Measurements from ENCODE around the gene ATP1B1.
A peak's percentile ranks its signal among the peaks of the same experiment; 100 is the strongest.

ATP1B1 gene

DNA sequence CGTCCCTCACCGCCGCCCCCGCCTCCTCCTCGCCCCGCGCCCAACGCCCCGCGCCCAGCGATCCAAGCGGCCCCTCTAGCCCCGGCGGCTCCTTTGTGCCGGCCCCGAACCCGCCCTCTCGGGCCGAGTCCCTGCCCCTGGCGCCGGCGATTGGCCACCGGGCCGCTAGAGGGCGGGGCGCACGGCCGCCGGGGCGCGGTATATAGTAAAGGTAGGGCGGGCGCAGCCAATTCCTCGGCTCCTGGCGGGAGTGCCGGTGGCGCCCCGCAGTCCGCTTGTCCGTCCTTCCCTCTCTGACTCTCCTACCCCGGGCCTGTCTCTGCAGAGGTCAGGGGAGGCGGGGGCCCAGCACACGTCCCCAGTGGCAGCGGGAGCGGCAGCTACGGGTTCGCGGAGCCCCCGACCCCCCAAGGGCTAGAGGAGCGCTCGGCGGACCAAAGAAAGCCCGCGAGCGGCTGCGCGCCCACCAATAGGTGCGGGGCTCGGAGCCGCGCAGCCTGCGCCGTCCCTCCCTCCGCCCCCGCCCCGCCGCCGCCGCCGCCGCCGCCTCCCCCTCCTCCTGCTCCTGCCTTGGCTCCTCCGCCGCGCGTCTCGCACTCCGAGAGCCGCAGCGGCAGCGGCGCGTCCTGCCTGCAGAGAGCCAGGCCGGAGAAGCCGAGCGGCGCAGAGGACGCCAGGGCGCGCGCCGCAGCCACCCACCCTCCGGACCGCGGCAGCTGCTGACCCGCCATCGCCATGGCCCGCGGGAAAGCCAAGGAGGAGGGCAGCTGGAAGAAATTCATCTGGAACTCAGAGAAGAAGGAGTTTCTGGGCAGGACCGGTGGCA, at the start of gene ATP1B1:
TSS of gene ATP1B1 (plus strand) at position 596 of the 826 bp plus-strand sequence. CDS start at position 736, 140 bp downstream.
- DNase-seq, result peak; percentile 82

GRCh38 chr1:169059421-169059820, 47.1 kb upstream of the ATP1B1 start:
- DNase-seq, result no peak

DNA sequence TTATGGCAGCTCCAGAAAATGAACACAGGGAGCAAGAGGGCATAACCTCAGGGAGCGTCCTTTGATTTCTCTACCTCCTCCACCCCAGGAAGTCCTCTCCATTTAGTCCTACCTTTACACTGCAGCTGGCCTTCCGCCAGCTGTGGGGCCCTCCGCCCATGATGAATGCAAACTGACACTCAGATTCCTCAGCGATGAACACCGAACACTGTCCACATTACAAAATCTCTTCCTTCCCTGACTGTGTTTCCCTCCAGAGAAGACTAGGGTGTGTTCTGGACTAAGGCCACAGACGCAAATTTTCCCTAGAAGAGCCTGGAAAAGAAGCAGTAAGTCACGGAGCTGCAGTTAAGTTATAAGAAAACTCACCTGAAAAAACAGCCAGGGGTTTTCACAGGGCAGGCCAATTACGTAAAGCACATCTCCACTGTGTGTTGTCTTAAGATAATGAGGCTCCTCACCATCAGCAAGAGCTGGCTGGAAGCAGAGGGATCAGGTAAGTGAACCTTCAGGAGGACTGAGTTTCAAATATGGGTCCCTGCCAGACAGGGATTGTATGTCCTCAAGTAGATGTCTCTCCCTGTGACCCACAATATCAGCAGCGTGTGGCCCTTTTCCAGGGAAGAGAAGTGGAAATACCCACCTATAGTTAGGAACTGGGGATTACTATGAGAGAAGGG, 46.3 kb upstream of the ATP1B1 start:
- DNase-seq, result no peak

DNA sequence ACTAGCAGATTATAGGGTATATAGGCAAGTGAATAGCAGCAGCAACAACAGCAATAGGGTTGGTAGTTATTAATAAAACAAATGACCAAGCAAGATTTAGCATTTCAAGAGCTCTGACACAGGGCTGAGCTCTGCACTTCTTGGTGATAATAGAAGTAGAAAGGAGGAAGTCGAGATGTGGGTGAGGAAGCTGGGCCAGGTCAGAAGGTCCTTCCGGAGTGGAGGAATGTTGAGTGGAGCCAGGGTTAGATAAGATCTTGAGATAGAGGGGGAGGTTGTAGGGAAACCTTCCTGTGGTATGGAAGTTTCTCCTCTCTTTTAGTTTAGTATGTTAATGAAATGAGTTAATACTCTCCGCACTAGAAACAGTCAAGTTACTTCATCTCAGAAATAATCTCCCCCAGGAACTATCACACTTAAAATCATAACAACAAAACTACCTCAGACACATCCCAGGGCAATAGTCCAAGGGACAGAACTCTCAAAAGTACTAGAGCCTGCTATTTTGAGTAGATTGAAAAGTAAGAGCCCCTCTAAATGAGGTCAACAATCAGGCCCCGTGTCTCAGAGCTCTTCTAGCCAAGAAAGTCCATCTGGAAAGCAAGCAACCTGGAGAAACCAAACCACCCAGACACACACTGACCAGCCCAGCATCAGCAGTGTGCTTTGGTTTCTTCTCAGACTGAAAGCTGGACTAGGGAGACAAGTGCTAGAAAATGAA, 45.4 kb upstream of the ATP1B1 start:
- peak; percentile 75 for DNase-seq

GRCh38 chr1:169062152-169062551, 44.3 kb upstream of the ATP1B1 start:
- DNase-seq, result no peak

- DNase-seq, result no peak
Measured at GRCh38 chr1:169064103-169064502, 42.4 kb upstream of the ATP1B1 start.

DNA sequence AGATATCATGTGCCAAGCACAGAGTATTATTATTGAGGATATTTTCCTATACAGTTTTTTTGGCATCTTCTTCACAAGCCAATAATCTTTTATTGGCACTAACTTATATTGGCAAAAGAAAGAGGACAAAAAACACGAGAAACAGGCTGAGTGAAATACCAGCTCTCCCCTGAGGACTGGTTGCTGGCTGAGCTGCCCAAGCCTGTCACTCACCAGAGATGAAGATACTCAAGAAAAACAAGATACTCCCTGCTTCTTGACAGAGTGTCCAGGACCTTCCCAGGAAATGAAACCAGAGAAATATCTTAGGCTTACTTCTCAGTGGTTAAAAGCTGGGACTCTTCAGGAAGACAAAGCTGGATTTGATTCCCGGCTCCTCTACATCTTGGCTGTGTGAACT, 35.9 kb upstream of the ATP1B1 start:
- no peak for DNase-seq

DNA sequence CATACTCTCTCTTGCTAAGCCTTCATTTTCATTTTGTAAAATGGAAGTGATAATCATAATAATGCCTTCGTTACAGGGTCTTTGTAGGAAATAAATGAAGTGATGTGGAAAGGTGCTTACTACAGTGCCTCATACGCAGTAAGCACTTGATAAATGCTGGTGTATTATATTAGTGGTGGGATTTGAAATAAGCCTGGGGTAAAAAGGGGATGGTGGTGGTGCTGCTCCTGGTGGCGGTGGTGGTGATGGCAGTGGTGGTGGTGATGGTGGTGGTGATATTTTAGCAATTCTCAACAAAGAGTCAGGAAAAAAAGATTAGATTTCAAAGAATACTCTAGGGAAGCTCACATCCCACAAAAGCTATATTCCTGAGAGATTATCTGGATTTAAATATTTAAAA, 35.5 kb upstream of the ATP1B1 start:
- DNase-seq, result no peak

- DNase-seq, result no peak
Measured at GRCh38 chr1:169072945-169073725, 33.4 kb upstream of the ATP1B1 start.

GRCh38 chr1:169078163-169078883, 28.2 kb upstream of the ATP1B1 start:
- no peak for DNase-seq

GRCh38 chr1:169081503-169082123, 24.9 kb upstream of the ATP1B1 start:
- no peak for DNase-seq

DNA sequence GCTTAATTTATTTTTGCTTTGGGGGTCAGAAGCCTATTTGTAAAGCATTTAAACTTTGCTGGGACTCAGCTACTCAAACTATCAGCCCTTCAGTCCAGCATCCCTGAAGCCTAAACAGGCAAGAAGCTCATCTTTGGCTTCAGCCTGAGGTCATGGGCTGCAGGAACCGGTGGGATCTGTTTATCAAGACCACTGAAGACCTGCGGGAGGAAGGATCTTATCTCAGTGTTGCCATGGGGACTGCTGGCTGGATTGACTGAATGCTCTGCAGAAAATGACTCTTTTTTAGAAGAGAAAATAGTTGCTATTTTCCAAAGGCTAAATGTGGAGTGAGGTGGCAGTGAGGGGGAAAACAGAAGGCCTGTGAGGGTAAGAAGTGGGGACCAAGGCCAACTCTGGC, 20.6 kb upstream of the ATP1B1 start:
- no peak for DNase-seq

DNA sequence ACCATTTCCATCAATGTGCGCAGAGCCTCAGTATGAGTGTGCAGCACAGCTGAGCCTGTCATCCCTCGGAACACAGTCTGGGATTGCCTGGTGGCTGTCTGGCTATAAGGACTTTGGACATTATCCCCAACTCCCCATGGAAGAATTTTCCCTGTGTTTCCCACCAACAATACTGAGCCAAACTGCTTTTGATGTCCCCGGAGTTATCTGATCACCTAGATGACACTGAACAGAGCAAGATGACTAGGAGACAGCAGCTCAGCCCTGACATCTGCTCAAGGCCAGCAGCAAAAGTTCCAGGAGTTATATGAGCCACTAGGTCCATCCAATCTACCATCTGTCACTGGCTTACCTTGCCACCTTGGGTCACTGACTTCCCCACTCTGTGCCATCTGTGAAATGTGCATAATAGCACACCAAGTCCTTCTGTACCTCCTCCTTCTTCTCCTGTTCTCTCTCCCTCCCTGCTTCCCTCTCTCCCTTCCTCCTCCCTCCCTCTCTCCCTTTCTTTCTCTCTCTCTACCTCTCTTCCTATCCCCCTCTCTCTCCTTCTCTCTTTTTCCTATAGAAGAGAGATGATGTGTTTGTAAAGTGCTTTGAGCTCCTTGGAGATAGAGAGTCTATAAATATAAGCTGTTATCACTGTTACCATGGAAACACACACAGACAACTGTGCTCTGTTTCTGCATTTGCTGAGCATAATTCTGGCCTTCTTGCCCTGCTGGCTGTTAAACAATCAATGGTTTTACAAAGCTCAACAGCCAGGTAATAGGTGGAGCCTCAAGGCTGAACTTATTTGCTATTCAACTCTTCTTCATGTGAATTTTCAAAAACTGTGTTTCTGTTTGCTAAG, 19.7 kb upstream of the ATP1B1 start:
- DNase-seq, result no peak

GRCh38 chr1:169087876-169088275, 18.6 kb upstream of the ATP1B1 start:
- DNase-seq, result no peak

- no peak for DNase-seq
Measured at GRCh38 chr1:169089776-169090175, 16.7 kb upstream of the ATP1B1 start.

GRCh38 chr1:169090308-169090899, 16.1 kb upstream of the ATP1B1 start:
- DNase-seq, result no peak

DNA sequence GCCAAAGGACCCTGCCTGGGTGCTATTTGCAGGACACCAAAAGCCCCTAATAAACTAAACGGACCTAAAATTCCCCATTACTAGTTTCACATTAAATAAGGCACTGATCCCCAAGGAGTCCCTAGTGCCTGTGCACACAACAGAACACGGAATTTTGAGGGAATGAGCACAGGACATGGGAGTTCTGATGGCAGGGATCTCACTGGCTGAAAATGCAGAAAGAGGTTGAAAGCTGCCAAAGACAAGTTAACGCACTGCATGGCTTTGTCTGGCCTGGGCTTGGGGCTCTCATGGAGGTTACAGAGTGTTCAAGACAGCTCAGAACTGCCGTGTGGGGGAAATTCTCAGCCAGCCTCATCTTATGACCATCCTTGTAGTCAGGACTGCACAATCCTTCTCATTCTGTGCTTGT, 15.6 kb upstream of the ATP1B1 start:
- DNase-seq, result no peak

- no peak for DNase-seq
Measured at GRCh38 chr1:169091480-169091941, 15.0 kb upstream of the ATP1B1 start.

GRCh38 chr1:169092399-169092798, 14.1 kb upstream of the ATP1B1 start:
- DNase-seq, result no peak

DNA sequence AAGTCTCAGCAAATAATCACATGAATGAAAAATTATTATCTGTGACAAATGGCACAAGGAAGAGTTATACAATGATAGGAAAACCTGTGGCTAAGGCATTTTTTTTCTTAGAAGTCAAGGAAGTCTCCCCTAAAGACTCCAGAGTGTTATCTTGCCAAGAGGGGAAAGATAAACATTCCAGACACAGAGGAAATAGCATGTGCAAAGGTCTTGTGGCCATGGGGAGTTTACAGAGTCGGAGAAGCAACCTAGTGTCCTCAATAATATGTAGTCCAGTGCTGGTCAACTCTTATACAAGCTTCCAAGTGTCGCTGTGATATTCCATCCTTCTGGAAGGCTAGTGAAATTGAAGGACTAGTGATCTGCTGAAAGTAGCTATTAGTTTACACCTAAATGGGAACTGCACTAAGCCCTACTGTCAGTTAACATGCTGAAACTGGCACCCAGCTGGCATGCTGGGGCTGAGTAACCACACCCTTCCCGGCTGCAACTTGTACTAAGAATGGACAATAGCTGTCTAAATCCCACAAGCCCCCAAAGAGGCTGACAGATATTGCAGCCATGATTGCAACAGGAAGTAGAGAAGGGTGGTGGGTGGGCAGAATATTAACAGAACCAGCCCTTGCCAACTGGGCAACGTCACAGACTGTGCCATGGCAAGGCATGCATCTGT, 11.5 kb upstream of the ATP1B1 start:
- DNase-seq, result no peak

Measured in GDM1 (cell line).